H1 (cell line): Measurements from ENCODE around the gene TRPT1. TPM values are rescaled to one million over a fixed set of nuclear protein-coding genes. Genes with fewer than 3 reads are reported as not detected.

Experiments
- ASH2L ChIP-seq: fragments of 200-600, 300-600 bp; sonication (generic); IDR thresholded peaks from one replicate; pipeline ENCODE4 v1.7.1; 2017; ENCODE audit warnings: low read length
- BACH1 ChIP-seq: IDR thresholded peaks from 2 replicates; pipeline ENCODE4 v1.6.1; 2012; ENCODE audit warnings: low read length, improper control_type of control experiment
- BCL11A ChIP-seq, 2 experiments: IDR thresholded peaks; one replicate each; pipeline ENCODE4 v1.6.1; 2011; ENCODE audit warnings: low read depth in 2 of 2, low read length in 2 of 2, mild to moderate bottlenecking in 2 of 2
- BRCA1 ChIP-seq: IDR thresholded peaks from 2 replicates; pipeline ENCODE4 v1.6.1; 2012; ENCODE audit warnings: low read depth, low read length, improper control_type of control experiment
- CHD2 ChIP-seq: IDR thresholded peaks from 2 replicates; pipeline ENCODE4 v1.6.1; 2012; ENCODE audit warnings: low read length, improper control_type of control experiment
- E2F6 ChIP-seq: IDR thresholded peaks from 2 replicates; pipeline ENCODE4 v1.6.1; 2012; ENCODE audit warnings: inconsistent platforms
- GABPA ChIP-seq: IDR thresholded peaks from 2 replicates; pipeline ENCODE4 v1.6.1; 2011; ENCODE audit warnings: mild to moderate bottlenecking, low read length, moderate library complexity, borderline replicate concordance; ENCODE audit not compliant: insufficient read depth
- HDAC6 ChIP-seq: IDR thresholded peaks from one replicate; pipeline ENCODE4 v1.7.1; 2012; ENCODE audit warnings: low read depth, mild to moderate bottlenecking, inconsistent platforms, low read length, moderate library complexity
- KDM1A ChIP-seq: fragments of 200-600, 300-600 bp; sonication (generic); IDR thresholded peaks from 2 replicates; pipeline ENCODE4 v1.7.1; 2016; ENCODE audit warnings: mild to moderate bottlenecking, low read length, borderline replicate concordance
- KDM5A ChIP-seq: fragments of 200-600 bp; IDR thresholded peaks from 2 replicates; pipeline ENCODE4 v1.7.1; 2012; ENCODE audit warnings: mild to moderate bottlenecking, low read length, inconsistent platforms, mixed read lengths
- MAX ChIP-seq: IDR thresholded peaks from 2 replicates; pipeline ENCODE4 v1.6.1; 2012; ENCODE audit warnings: inconsistent platforms
- NANOG ChIP-seq: IDR thresholded peaks from 2 replicates; pipeline ENCODE4 v1.6.1; 2011; ENCODE audit warnings: low read length, low read depth, mild to moderate bottlenecking, inconsistent platforms; ENCODE audit not compliant: insufficient read depth, poor library complexity, severe bottlenecking
- NRF1 ChIP-seq: IDR thresholded peaks from 2 replicates; pipeline ENCODE4 v1.6.1; 2011; ENCODE audit warnings: mild to moderate bottlenecking, low read depth, low read length, improper control_type of control experiment
- PHF8 ChIP-seq: fragments of 200-600 bp; sonication (generic); conservative IDR thresholded peaks from 2 replicates; pipeline ENCODE4 v1.7.1; 2012; ENCODE audit warnings: low read depth, mild to moderate bottlenecking, inconsistent platforms, low read length, moderate library complexity
- POU5F1 ChIP-seq: IDR thresholded peaks from 2 replicates; pipeline ENCODE4 v1.6.1; 2011; ENCODE audit warnings: low read depth, mild to moderate bottlenecking, low read length, moderate library complexity
- RNF2 ChIP-seq: fragments of 200-900, 300-1000 bp; sonication (generic); IDR thresholded peaks from 2 replicates; pipeline ENCODE4 v1.7.1; 2016; ENCODE audit warnings: borderline replicate concordance, low read depth, mild to moderate bottlenecking, antibody characterized with exemption, low read length; ENCODE audit not compliant: poor library complexity, severe bottlenecking; ENCODE audit errors: missing control alignments
- SAP30 ChIP-seq: fragments of 300-600 bp; sonication (generic); IDR thresholded peaks from 2 replicates; pipeline ENCODE4 v1.7.1; 2012; ENCODE audit warnings: low read length, moderate library complexity, mild to moderate bottlenecking, inconsistent platforms; ENCODE audit not compliant: insufficient read depth, insufficient replicate concordance
- SP1 ChIP-seq: IDR thresholded peaks from 2 replicates; pipeline ENCODE4 v1.6.1; 2011; ENCODE audit warnings: low read depth, low read length
- SRF ChIP-seq: IDR thresholded peaks from 2 replicates; pipeline ENCODE4 v1.6.1; 2011; ENCODE audit warnings: mild to moderate bottlenecking, low read depth, low read length, moderate library complexity
- SUZ12 ChIP-seq: fragments of 200-600 bp; sonication (generic); IDR thresholded peaks from 2 replicates; pipeline ENCODE4 v1.6.1; 2012; ENCODE audit warnings: mild to moderate bottlenecking, inconsistent platforms, low read length, moderate library complexity, mixed read lengths
- USF2 ChIP-seq: IDR thresholded peaks from 2 replicates; pipeline ENCODE4 v1.6.1; 2011; ENCODE audit warnings: low read length, improper control_type of control experiment
- polyA plus RNA-seq, 7 experiments: library from polyadenylated mRNA; depleted of rRNA in 3 of 7; stranded (reverse) in 5 of 7; unstranded in 2 of 7; fragments of >200 nt in 5 of 7; fragments of 200-250 nt in 2 of 7; gene quantifications; 1 replicate in 5 of 7; 2 replicates in 1 of 7; 4 replicates in 1 of 7; pipeline versions ENCODE4 v1.2.1 to v1.2.3, GENCODE V29; 2011 to 2013; ENCODE audit warnings: missing spikeins in 2 of 7, mixed read lengths in 2 of 7
- total RNA-seq: library from RNA; stranded (reverse); fragmentation: NEBNext Ultra II Directional; extraction: Animal tissue kit (Norgen Biotek cat#: 25700); gene quantifications from 2 replicates; pipeline ENCODE4 v1.2.1, GENCODE V29; 2021

TRPT1 gene
- total and polyA plus RNA-seq, 2 of the 8 experiments (the other 6 are each of a cell fraction or from before 2014, with no cell fraction given): 34.5 to 74.6 TPM

- no peak for TF ChIP-seq POU5F1
- TF ChIP-seq USF2: no peak
- TF ChIP-seq BCL11A (IDR thresholded peaks at IDR 0.05; ENCODE audit: low read depth in 2 of 2, low read length in 2 of 2): no peak
- no peak for TF ChIP-seq SUZ12
- peak; percentile 55; the same call in 1 of the 2 replicates for TF ChIP-seq BACH1
- TF ChIP-seq BRCA1: no peak
- peak; percentile 59 for TF ChIP-seq ASH2L
- no peak for TF ChIP-seq NRF1
- 0 out of 2 replicates have a peak, but pooled peaks have one; percentile 24 for TF ChIP-seq SP1
- peak; percentile 81; the same call in 1 of the 2 replicates for TF ChIP-seq GABPA
- TF ChIP-seq HDAC6: no peak
- TF ChIP-seq SAP30: no peak
- peak; percentile 75; the same call in 1 of the 2 replicates for TF ChIP-seq PHF8
- TF ChIP-seq E2F6: no peak
- no peak for TF ChIP-seq KDM1A
- no peak for TF ChIP-seq CHD2
- no peak for TF ChIP-seq RNF2
- no peak for TF ChIP-seq MAX
- no peak for TF ChIP-seq NANOG
- no peak for TF ChIP-seq KDM5A
- no peak for TF ChIP-seq SRF
Observed at GRCh38 chr11:64225608-64226506, at the start of gene TRPT1, which contains the start of gene NUDT22 (continued).
